Endothelial cell of umbilical vein (primary cell): ENCODE data around the gene ALOX5. TPM values are rescaled to one million over a fixed set of nuclear protein-coding genes. Genes with fewer than 3 reads are reported as not detected.

Source experiments
- BruUV-seq: library from RNA; stranded (reverse); fragments of 400-500 nt; replicated peaks from 2 replicates; lab custom pipeline; 2021; lab: Mats Ljungman, UMichigan
- CTCF ChIA-PET: fragments of 300-600, 350-600 bp; sonication (Branson Sonifier 250); formaldehyde crosslinking; loops from one replicate; lab custom pipeline; 2021; ENCODE audit warnings: antibody characterized with exemption, inconsistent platforms; lab: Charles Lee
- POLR2A ChIA-PET: fragments of 300-600, 350-600 bp; sonication (Branson Sonifier 250); formaldehyde crosslinking; loops from one replicate; lab custom pipeline; 2021; ENCODE audit warnings: antibody characterized with exemption, inconsistent platforms; lab: Charles Lee
- DNase-seq: peaks from one replicate; pipeline ENCODE4 v3.0.0-alpha.2; 2011; ENCODE audit warnings: low read depth, low spot score
- FAIRE-seq: peaks from 2 replicates; lab custom pipeline; 2011; peaks lifted over from hg19 to GRCh38; lab: Jason Lieb, UNC
- H2AFZ ChIP-seq: 2 replicates; pipeline ENCODE4 v1.6.0; 2012; ENCODE audit warnings: low read depth, low read length, control low read depth, inconsistent platforms
- H3K27ac ChIP-seq: 2 replicates; pipeline ENCODE4 v1.5.1; 2011; ENCODE audit warnings: low read depth, mild to moderate bottlenecking, control low read depth, low read length, moderate library complexity; ENCODE audit not compliant: insufficient read depth
- H3K27me3 ChIP-seq, 2 experiments: 2 replicates each; pipeline versions ENCODE4 v1.6.0 to v1.6.1; 2011; ENCODE audit warnings: low read length in 2 of 2, mixed read lengths in 1 of 2; ENCODE audit not compliant: control insufficient read depth in 2 of 2, insufficient read depth in 2 of 2
- H3K36me3 ChIP-seq, 2 experiments: 2 replicates in 1 of 2; 3 replicates in 1 of 2; pipeline ENCODE4 v1.5.1; 2011; ENCODE audit warnings: low read length in 2 of 2, mild to moderate bottlenecking in 1 of 2, moderate library complexity in 1 of 2; ENCODE audit not compliant: control insufficient read depth in 2 of 2, insufficient read depth in 2 of 2; ENCODE audit errors: extremely low read depth in 1 of 2
- H3K4me1 ChIP-seq: 3 replicates; pipeline ENCODE4 v1.5.1; 2011; ENCODE audit warnings: mild to moderate bottlenecking, low read length; ENCODE audit not compliant: control insufficient read depth, insufficient read depth; ENCODE audit errors: extremely low read depth
- H3K4me2 ChIP-seq: 2 replicates; pipeline ENCODE4 v1.6.1; 2011; ENCODE audit warnings: low read length, control low read depth, mixed read lengths; ENCODE audit not compliant: insufficient read depth
- H3K4me3 ChIP-seq, 3 experiments: fragments of 200-600 bp in 1 of 3; sonication (generic), shearing (Covaris generic) in 1 of 3; replicated peaks in 1 of 3; 2 replicates each; pipeline ENCODE4 v1.5.1; 2011 to 2016; ENCODE audit warnings: control low read depth in 3 of 3, low read length in 3 of 3, mild to moderate bottlenecking in 2 of 3, inconsistent platforms in 1 of 3, low read depth in 1 of 3, moderate library complexity in 1 of 3; ENCODE audit not compliant: insufficient read depth in 1 of 3
- H3K79me2 ChIP-seq: 2 replicates; pipeline ENCODE4 v1.6.0; 2012; ENCODE audit warnings: low read length, inconsistent platforms; ENCODE audit not compliant: control insufficient read depth, insufficient read depth
- H3K9ac ChIP-seq: replicated peaks from 2 replicates; pipeline ENCODE3; 2011; ENCODE audit warnings: low read length, control low read depth; ENCODE audit not compliant: insufficient read depth; ENCODE audit errors: extremely low read depth
- H3K9me1 ChIP-seq: replicated peaks from 3 replicates; pipeline ENCODE4 v1.6.0; 2011; ENCODE audit warnings: mild to moderate bottlenecking, low read length; ENCODE audit not compliant: control insufficient read depth, insufficient read depth; ENCODE audit errors: extremely low read depth
- H3K9me3 ChIP-seq: replicated peaks from 2 replicates; pipeline ENCODE4 v1.5.1; 2012; ENCODE audit warnings: low read length, inconsistent platforms; ENCODE audit not compliant: control insufficient read depth, insufficient read depth
- H4K20me1 ChIP-seq: replicated peaks from 2 replicates; pipeline ENCODE3; 2011; ENCODE audit warnings: mild to moderate bottlenecking, low read length; ENCODE audit not compliant: control insufficient read depth, insufficient read depth; ENCODE audit errors: extremely low read depth
- EZH2 ChIP-seq: IDR thresholded peaks from 2 replicates; pipeline ENCODE4 v1.6.1; 2012; ENCODE audit warnings: borderline replicate concordance, low read depth, mild to moderate bottlenecking, moderate library complexity, low read length, inconsistent platforms; ENCODE audit not compliant: severe bottlenecking
- FOS ChIP-seq: IDR thresholded peaks from 2 replicates; pipeline ENCODE4 v1.6.1; 2011; ENCODE audit warnings: mild to moderate bottlenecking, low read length, moderate library complexity, borderline replicate concordance; ENCODE audit not compliant: insufficient read depth
- GATA2 ChIP-seq: IDR thresholded peaks from 2 replicates; pipeline ENCODE4 v1.7.0; 2011; ENCODE audit warnings: low read depth, mild to moderate bottlenecking, moderate library complexity, mixed read lengths, low read length; ENCODE audit not compliant: insufficient read length, insufficient read depth
- JUN ChIP-seq: IDR thresholded peaks from 2 replicates; pipeline ENCODE4 v1.6.1; 2011; ENCODE audit warnings: borderline replicate concordance, low read depth; ENCODE audit not compliant: insufficient read length, insufficient read depth
- MAX ChIP-seq: IDR thresholded peaks from 2 replicates; pipeline ENCODE4 v1.6.1; 2011; ENCODE audit not compliant: insufficient read depth, insufficient read length
- MYC ChIP-seq: IDR thresholded peaks from one replicate; pipeline ENCODE4 v1.6.1; 2011; ENCODE audit warnings: mild to moderate bottlenecking, low read depth, low read length
- POLR2A ChIP-seq: IDR thresholded peaks from 2 replicates; pipeline ENCODE4 v1.6.1; 2012; ENCODE audit warnings: low read depth, mild to moderate bottlenecking, control low read depth, low read length
- POLR2AphosphoS5 ChIP-seq: IDR thresholded peaks from 2 replicates; pipeline ENCODE4 v1.6.1; 2012; ENCODE audit warnings: low read depth, mild to moderate bottlenecking, control low read depth, low read length, moderate library complexity; ENCODE audit not compliant: insufficient read depth
- dilution Hi-C: fragments of 300-500 bp; cut with MboI; formaldehyde crosslinking; loops from one replicate; pipeline ENCODE4 v1.15.0; 2019; ENCODE audit warnings: low sequenced_read_pairs; ENCODE audit not compliant: extremely low pct_ligation_motif_present
- intact Hi-C: fragments of 100-400 bp; cut with micrococcal nuclease; formaldehyde crosslinking; loops from one replicate; pipeline ENCODE4 v1.10.0; 2022
- polyA plus RNA-seq, 4 experiments: library from polyadenylated mRNA; depleted of rRNA in 3 of 4; stranded (reverse) in 3 of 4; unstranded in 1 of 4; fragments of >200 nt; gene quantifications; 2 replicates each; pipeline versions ENCODE4 v1.2.1 to v1.2.3, GENCODE V29; 2011 to 2012; ENCODE audit warnings: missing spikeins in 1 of 4
- total RNA-seq: library from RNA; stranded (reverse); gene quantifications from 2 replicates; pipeline ENCODE4 v1.2.3, GENCODE V29; 2021
- TF ChIP-seq, protein P1 (sequence below), 2 donors: IDR thresholded peaks; 1 replicate in 1 of 2; 2 replicates in 1 of 2; pipeline ENCODE4 v1.5.1; 2011; ENCODE audit warnings: low read length in 2 of 2, mild to moderate bottlenecking in 2 of 2, moderate library complexity in 2 of 2, control low read depth in 1 of 2, inconsistent platforms in 1 of 2, low read depth in 1 of 2; ENCODE audit not compliant: insufficient read depth in 1 of 2; ENCODE audit errors: extremely low read depth in 1 of 2

The ALOX5 gene
- total and polyA plus RNA-seq, 2 donors (not counting 3 experiments of a cell fraction or from before 2014, with no cell fraction given), result 0.04 TPM; not detected in 1

DNA sequence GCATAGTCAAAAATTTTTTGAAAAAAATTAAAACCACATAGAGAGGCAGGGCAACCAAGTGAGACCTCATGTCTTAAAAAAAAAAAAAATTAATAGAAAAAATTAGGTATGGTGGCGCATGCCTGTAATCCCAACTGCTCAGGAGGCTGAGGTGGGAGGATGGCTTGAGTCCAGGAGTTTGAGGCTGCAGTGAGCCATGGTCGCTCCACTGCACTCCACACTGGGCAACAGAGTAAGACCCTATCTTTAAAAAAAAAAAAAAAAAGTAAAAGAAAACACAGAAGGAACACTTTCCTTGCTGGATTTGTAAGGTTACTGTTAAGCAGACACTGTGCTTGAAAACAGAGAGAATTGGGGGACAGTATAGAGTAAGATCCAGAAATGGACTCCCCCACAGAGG, 58.1 kb downstream of the ALOX5 start:
- no peaks in the 10 kb centered on the region for H3K79me2 ChIP-seq
- no peaks in the 10 kb centered on the region for H3K4me1 ChIP-seq
- no peak for FAIRE-seq
- no peak overlapping the region for H3K27ac ChIP-seq
- H2AFZ ChIP-seq, result no peak overlapping the region
- no peaks in the 10 kb centered on the region for H3K9me1 ChIP-seq
- no peaks in the 10 kb centered on the region for H3K9me3 ChIP-seq
- intact Hi-C loops, result no loop called here
- no peak for DNase-seq
- no peak overlapping the region for H3K4me2 ChIP-seq
- no peak overlapping the region for H3K4me3 ChIP-seq
- no peaks in the 10 kb centered on the region for H4K20me1 ChIP-seq
- peaks cover 5 to 13% of the 10 kb centered on the region in 2 experiments for H3K27me3 ChIP-seq
- no TSS peak for BruUV-seq
- POLR2A ChIA-PET, result no interaction called here
- CTCF ChIA-PET, result no interaction called here
- H3K9ac ChIP-seq, result no peak overlapping the region
- no peak for TF ChIP-seq EZH2
- TF ChIP-seq POLR2AphosphoS5, result no peak
- no peak for TF ChIP-seq MAX
- no peak for TF ChIP-seq JUN
- no peak for TF ChIP-seq POLR2A
- TF ChIP-seq, protein P1, sequence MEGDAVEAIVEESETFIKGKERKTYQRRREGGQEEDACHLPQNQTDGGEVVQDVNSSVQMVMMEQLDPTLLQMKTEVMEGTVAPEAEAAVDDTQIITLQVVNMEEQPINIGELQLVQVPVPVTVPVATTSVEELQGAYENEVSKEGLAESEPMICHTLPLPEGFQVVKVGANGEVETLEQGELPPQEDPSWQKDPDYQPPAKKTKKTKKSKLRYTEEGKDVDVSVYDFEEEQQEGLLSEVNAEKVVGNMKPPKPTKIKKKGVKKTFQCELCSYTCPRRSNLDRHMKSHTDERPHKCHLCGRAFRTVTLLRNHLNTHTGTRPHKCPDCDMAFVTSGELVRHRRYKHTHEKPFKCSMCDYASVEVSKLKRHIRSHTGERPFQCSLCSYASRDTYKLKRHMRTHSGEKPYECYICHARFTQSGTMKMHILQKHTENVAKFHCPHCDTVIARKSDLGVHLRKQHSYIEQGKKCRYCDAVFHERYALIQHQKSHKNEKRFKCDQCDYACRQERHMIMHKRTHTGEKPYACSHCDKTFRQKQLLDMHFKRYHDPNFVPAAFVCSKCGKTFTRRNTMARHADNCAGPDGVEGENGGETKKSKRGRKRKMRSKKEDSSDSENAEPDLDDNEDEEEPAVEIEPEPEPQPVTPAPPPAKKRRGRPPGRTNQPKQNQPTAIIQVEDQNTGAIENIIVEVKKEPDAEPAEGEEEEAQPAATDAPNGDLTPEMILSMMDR (IDR thresholded peaks at IDR 0.05; ENCODE audit: extremely low read depth in 1 of 2, insufficient read depth in 1 of 2, low read depth in 1 of 2, low read length in 2 of 2), result no peak
- no peak for TF ChIP-seq FOS
- no peak for TF ChIP-seq GATA2
- TF ChIP-seq MYC, result no peak
- H3K36me3 ChIP-seq, result no peaks in the 10 kb centered on the region
- dilution Hi-C loops, result no loop called here
